Inflammatory macrophage treated with lipopolysaccharide for 1 hour (primary cell): ENCODE results near the gene SF3B2.
"Not testable (repeated sequence)": the region's sequence is repeated elsewhere in the genome, so short reads cannot be mapped to it uniquely, and the experiment has no call there.

ENCODE experiments used
- DNase-seq, 2 donors: peaks; one replicate each; pipeline ENCODE4 v3.0.0-alpha.2; 2020 to 2022

Gene SF3B2

GRCh38 chr11:66078949-66079348 is 26.8 kb downstream of the SF3B2 start:
- DNase-seq: not testable (repeated sequence)

- peak; percentile 18 to 52 for DNase-seq
Observed at GRCh38 chr11:66080055-66080817, 28.1 kb downstream of the SF3B2 start.

GRCh38 chr11:66081505-66081904 is 29.3 kb downstream of the SF3B2 start:
- peak; percentile 45 to 58 for DNase-seq

DNA sequence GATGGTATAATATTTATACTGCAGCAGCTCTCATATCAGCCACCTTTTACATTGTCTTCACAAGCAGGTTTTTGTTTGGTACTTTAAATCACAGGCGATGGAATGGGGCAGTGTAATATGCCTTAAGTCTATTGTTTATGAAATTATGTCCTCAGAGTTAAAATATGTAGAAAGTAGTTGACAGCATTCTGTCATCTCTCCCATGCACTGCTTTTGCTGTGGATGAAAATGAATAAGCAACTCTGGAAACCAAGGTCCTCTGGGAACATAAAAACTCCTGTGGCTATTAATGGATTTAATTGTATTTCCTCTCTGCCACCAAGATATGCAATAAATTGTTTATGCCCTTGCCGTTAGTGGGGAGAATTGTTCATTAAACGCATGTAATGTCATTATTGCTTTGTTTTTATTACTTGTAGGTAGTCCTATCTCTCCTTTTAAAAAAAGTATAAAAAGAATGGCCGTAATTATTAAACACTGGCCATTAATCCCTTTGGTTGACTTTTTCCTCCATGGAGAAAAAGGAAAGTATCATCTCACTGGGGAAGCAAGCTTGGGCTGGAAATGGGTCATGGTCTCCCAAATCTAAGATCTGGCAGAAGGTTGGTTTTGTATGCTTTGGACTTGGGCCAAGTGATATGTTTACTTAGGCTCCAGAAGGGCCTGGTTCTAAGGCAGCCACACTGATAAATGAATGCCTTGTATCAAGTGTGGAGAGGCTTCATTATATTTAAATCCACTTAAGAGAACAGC is 31.0 kb downstream of the SF3B2 start:
- DNase-seq: no peak

- no peak for DNase-seq
Observed at GRCh38 chr11:66083767-66084166, 31.6 kb downstream of the SF3B2 start.

GRCh38 chr11:66084821-66085475 is 32.8 kb downstream of the SF3B2 start:
- no peak for DNase-seq

DNA sequence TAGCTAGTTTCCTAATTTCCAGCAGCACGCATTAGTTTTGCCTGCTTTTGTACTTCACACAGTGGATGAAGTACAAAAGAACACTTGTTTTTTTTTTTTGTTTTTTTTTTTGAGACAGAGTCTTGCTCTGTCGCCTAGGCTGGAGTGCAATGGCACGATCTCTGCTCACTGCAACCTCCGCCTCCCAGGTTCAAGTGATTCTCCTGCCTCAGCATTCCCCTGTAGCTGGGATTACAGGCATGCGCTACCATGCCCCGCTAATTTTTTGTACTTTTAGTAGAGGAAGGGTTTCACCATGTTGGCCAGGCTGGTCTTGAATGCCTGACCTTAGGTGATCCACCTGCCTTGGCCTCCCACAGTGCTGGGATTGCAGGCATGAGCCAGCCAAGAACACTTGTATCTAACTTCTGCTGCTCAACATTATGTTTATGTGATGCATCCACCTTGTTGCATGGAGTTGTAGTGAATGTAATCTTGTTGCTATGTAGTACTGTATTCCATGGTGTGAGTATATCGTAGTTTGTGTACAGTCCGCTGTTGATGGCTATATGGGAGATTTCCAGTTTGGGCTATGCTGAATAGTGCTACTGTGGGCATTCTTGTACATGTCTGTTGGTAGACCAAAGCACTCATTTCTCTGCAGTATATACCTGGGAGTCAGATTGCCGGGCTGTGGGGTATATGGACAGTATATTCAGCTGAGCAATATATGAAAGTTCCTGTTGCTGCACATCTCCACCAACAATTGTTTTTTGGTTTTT is 35.2 kb downstream of the SF3B2 start:
- DNase-seq: no peak

DNA sequence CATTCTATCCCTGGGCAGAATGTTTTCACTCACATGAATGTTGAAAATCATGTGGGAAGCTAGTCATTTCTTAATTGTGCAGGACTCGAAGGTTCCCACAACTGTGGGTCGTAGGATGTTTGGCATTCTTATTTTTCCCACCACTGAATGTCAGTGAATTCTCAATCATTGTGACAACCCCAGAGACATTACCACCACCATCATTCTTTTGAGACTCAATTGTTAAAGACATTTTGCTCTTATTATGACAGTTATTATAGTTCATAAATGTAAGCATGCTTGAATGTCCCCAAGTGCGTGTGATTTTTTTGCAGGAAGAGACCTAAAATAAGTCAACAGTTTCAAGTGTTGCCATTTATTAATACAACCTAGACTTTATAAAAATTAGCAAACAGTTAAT is 36.9 kb downstream of the SF3B2 start:
- no peak for DNase-seq

DNA sequence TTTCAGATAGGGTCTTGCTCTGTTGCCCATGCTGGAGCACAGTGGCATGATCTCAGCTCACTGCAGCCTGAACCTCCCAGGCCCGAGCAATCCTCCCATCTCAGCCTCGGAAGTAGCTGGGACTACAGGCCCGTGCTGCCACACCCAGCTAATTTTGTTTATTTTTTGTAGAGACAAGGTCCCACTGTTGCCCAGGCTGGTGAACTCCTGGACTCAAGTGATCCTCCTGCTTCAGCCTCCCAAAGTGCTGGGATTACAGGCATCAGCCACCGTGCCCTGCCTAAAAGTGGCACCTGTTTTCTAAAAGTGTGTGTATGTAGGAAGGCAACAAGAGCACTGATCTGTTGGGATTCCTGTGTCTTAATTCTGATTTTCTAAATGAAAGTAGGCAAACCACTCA is 38.1 kb downstream of the SF3B2 start:
- DNase-seq: no peak

DNA sequence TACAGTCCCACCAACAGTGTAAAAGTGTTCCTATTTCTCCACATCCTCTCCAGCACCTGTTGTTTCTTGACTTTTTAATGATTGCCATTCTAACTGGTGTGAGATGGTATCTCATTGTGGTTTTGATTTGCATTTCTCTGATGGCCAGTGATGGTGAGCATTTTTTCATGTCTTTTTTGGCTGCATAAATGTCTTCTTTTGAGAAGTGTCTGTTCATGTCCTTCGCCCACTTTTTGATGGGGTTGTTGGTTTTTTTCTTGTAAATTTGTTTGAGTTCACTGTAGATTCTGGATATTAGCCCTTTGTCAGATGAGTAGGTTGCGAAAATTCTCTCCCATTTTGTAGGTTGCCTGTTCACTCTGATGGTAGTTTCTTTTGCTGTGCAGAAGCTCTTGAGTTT is 40.0 kb downstream of the SF3B2 start:
- DNase-seq: not testable (repeated sequence)

- DNase-seq: peak in 1 of 2 donors; percentile 15
Observed at GRCh38 chr11:66099746-66100145, 47.6 kb downstream of the SF3B2 start.

DNA sequence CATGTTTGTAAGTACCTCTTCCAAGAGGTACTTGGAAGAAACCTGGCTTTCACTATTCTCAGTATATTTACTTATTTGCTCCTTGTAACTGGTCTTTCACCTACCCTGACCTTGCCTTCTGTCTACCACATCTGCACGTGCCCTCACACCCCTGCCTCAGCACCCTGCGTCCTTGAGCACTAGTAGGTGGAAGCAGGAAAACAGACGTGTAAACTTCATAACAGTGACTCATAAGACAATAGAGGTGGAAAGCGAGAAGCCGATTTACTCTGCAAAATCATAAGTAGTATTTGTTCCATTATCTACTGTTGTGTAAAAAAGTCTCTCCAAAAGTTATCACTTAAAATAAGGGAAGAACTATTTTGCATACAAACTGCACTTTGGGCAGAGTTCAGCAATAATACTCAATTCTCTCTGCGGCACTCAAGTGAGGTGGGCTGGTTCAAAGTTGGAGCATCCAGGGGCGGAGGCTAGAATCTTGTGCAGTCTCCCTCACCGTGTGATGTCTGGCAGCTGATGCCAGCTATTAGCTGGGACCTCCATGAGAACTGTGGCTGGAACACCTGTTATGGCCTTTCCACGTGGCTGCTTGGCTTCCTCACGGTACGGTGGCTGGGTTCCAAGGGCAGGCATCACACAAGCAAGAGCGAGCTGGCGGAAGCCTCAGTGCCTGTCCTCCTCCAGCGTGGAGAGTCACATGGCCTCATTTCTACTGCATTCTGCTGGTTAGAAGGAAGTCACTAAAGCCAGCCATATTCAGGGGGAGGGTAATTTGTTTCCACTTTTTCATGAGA is 48.3 kb downstream of the SF3B2 start:
- DNase-seq: peak; percentile 65 to 69

DNA sequence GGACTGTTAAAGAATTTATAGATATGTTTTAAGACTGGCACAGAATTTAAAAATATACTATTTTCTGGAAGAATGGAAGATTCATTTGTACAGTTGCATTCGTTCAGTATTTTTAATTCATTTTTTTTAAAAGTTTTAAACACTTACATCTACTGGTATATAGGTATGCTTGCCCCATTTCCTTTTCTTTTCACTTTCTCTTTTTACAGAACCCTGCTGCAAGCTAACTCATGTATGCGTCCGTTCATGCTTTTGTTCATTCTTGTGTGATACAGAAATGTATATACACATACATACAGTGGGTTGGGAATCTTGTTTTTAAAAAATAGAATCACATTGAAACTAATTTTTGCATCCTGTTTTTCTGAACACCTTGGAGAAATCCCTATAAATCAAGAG is 48.9 kb downstream of the SF3B2 start:
- no peak for DNase-seq

- no peak for DNase-seq
Observed at GRCh38 chr11:66104057-66104638, 52.0 kb downstream of the SF3B2 start.

- DNase-seq: peak; percentile 36 to 38
Observed at GRCh38 chr11:66106786-66107599, 54.8 kb downstream of the SF3B2 start.

- DNase-seq: peak in 1 of 2 donors; percentile 14
Observed at GRCh38 chr11:66107600-66108510, 55.7 kb downstream of the SF3B2 start.

DNA sequence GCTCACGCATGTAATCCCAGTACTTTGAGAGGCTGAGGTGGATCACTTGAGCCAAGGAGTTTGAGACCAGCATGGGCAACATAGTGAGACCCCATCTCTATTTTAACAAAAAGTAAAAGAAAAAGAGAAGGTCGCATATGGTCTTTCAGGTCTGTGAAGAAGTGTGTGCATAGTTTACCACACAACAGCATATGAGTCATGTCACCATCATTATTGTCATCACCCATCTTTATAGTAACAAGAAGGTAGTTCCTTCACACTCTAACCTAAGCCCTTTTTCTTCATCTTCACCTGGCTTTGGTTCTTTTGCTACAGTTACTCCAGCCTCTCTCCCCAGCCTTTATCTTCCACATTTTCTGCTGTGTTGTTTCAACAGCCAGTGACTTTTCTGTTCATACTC is 57.1 kb downstream of the SF3B2 start:
- DNase-seq: no peak

DNA sequence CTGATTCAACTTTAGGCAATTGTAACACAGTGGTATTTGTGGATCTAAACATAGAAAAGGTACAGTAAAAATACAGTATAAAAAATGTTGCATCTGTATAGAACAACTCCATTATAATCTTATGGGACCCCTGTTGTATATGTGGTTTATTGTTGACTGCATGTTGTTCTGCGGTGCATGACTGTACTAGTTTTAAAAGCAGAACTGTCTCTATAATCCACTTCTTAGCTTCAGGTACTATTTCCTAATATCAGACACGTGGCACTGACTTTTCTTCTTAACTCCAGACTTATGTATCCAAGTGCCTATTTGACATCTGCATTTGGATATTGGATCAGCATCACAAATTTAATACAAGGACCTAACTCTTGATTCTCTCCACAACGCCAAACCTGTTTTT is 59.0 kb downstream of the SF3B2 start:
- no peak for DNase-seq

- no peak for DNase-seq
Observed at GRCh38 chr11:66112041-66112491, 59.9 kb downstream of the SF3B2 start.
